Suprapubic skin (tissue), 4 donors: Measurements from ENCODE around the gene DDO.

ENCODE experiments used
- POLR2A ChIP-seq, 2 donors: fragments of 450-650 bp; IDR thresholded peaks; one replicate each; pipeline ENCODE4 v1.6.1; 2017; ENCODE audit warnings: antibody characterized with exemption in 2 of 2, mild to moderate bottlenecking in 2 of 2, moderate library complexity in 2 of 2
- POLR2AphosphoS5 ChIP-seq, 3 donors: sonication (generic); formaldehyde crosslinking; IDR thresholded peaks; one replicate each; pipeline ENCODE4 v1.6.1; 2017; ENCODE audit warnings: antibody characterized with exemption in 3 of 3
- TF ChIP-seq, protein P1 (sequence below), 2 donors: fragments of 200-600 bp in 1 of 2; fragments of 450-650 bp in 1 of 2; sonication (generic) in 1 of 2; IDR thresholded peaks; one replicate each; pipeline ENCODE4 v1.5.1; 2016 to 2019; ENCODE audit warnings: antibody characterized with exemption in 2 of 2, mild to moderate bottlenecking in 1 of 2, moderate library complexity in 1 of 2

DNA sequence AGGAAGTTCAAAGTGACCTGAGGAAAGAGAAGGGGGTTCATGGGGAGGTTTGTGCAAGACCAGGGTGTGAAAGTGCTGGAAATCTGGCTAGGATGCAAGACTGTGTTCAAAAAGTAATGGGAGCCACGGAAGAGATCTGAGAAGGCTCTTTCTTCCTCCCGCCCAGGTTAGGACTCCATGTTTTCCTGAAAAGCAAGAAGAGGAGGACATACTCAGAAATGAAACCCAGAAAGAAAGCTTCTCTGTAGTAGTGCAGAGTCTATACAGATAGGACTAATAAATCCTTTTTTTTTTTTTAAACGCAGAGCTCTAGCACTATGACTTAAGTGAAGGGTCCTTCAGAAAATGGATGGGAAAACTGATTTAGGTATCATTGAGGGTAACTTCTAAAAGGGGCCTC, 3.2 kb upstream of the DDO start:
- TF ChIP-seq, protein P1, sequence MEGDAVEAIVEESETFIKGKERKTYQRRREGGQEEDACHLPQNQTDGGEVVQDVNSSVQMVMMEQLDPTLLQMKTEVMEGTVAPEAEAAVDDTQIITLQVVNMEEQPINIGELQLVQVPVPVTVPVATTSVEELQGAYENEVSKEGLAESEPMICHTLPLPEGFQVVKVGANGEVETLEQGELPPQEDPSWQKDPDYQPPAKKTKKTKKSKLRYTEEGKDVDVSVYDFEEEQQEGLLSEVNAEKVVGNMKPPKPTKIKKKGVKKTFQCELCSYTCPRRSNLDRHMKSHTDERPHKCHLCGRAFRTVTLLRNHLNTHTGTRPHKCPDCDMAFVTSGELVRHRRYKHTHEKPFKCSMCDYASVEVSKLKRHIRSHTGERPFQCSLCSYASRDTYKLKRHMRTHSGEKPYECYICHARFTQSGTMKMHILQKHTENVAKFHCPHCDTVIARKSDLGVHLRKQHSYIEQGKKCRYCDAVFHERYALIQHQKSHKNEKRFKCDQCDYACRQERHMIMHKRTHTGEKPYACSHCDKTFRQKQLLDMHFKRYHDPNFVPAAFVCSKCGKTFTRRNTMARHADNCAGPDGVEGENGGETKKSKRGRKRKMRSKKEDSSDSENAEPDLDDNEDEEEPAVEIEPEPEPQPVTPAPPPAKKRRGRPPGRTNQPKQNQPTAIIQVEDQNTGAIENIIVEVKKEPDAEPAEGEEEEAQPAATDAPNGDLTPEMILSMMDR (IDR thresholded peaks at IDR 0.05) = no peak
- TF ChIP-seq POLR2AphosphoS5 (IDR thresholded peaks at IDR 0.05) (no peak), POLR2A (IDR thresholded peaks at IDR 0.05) (no peak)
